Ureter (tissue), 1 donor: ENCODE measurements around the gene ENPP7. TPM values are rescaled to one million over a fixed set of nuclear protein-coding genes. Genes with fewer than 3 reads are reported as not detected.

Source experiments
- DNase-seq: peaks from one replicate; pipeline ENCODE4 v3.0.0-alpha.2; 2020; ENCODE audit warnings: low spot score
- total RNA-seq: library from RNA; stranded (reverse); gene quantifications from one replicate; pipeline ENCODE4 v1.2.4, GENCODE V29; 2023
- donor health status: DM: yes; HTN: yes; CAD: no.

The ENPP7 gene
- total RNA-seq, 1 donor from 2014 or later, result 0.18 TPM

DNA sequence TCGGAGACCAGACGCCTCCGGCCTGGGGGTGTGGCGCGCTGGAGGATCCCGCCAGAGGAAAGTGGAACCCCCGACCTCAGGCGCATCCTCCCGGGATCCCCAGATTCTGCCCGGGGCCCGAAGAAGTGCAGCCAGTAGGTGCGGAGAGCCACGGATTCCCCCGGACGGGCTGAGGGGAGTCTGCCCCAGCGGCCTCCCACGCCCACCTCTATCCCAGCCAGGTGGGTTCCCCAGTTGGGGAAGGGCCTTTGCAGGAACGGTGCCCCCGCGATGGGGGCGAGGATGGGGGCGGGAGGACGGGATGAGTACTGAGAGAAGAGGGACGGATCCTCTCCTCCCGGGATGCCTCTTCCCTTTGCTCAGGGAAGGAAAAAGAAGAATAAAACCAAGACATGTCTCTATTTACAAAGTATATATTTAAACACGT is 61.0 kb downstream of the ENPP7 start:
- no peak for DNase-seq

Other genes with a start within 250 kb of the ENPP7 start
- gene RBFOX3, start 119.9 kb upstream of the ENPP7 start, total RNA-seq, result 2.4 TPM
- 3.8 TPM for gene CBX2, start 47.2 kb downstream of the ENPP7 start, total RNA-seq
- 6.5 TPM for gene CBX8, start 66.1 kb downstream of the ENPP7 start, total RNA-seq
- gene CBX4, start 108.5 kb downstream of the ENPP7 start, total RNA-seq, result 36.7 TPM